Smooth muscle cell (in vitro differentiated cells): Measurements from ENCODE around the gene PARS2. TPM values are rescaled to one million over a fixed set of nuclear protein-coding genes. Genes with fewer than 3 reads are reported as not detected.

ENCODE experiments used
- DNase-seq: peaks from one replicate; lab custom pipeline; 2025; ENCODE audit not compliant: unreplicated experiment; lab: John Stamatoyannopoulos, UW
- H2AFZ ChIP-seq: fragments of 200-600 bp; sonication (generic); 2 replicates; pipeline ENCODE4 v1.6.0; 2016; ENCODE audit warnings: antibody characterized with exemption, low read depth, mild to moderate bottlenecking
- H3F3A ChIP-seq: fragments of 200-600 bp; sonication (generic); 2 replicates; pipeline ENCODE4 v1.6.0; 2017; ENCODE audit warnings: antibody characterized with exemption, low read depth
- H3K27ac ChIP-seq: fragments of 200-600 bp; sonication (generic); 2 replicates; pipeline ENCODE4 v1.5.1; 2016; ENCODE audit warnings: low read depth, mild to moderate bottlenecking
- H3K27me3 ChIP-seq: fragments of 200-600 bp; sonication (generic); 2 replicates; pipeline ENCODE4 v1.6.1; 2016; ENCODE audit warnings: low read depth, mild to moderate bottlenecking
- H3K36me3 ChIP-seq: fragments of 200-600 bp; sonication (generic); 2 replicates; pipeline ENCODE4 v1.5.1; 2016; ENCODE audit warnings: low read depth
- H3K4me1 ChIP-seq: fragments of 200-600 bp; sonication (generic); 2 replicates; pipeline ENCODE4 v1.5.1; 2016; ENCODE audit warnings: low read depth
- H3K4me2 ChIP-seq: fragments of 200-600 bp; sonication (generic); 2 replicates; pipeline ENCODE4 v1.6.0; 2016; ENCODE audit warnings: mild to moderate bottlenecking
- H3K4me3 ChIP-seq: fragments of 200-600 bp; sonication (generic); 2 replicates; pipeline ENCODE4 v1.5.1; 2016; ENCODE audit warnings: mild to moderate bottlenecking
- H3K79me2 ChIP-seq: fragments of 200-600 bp; sonication (generic); 2 replicates; pipeline ENCODE4 v1.6.0; 2016; ENCODE audit warnings: low read depth, mild to moderate bottlenecking
- H3K9ac ChIP-seq: fragments of 200-600 bp; sonication (generic); 2 replicates; pipeline ENCODE4 v1.6.0; 2016; ENCODE audit warnings: low read depth
- H3K9me3 ChIP-seq: fragments of 200-600 bp; sonication (generic); replicated peaks from 2 replicates; pipeline ENCODE4 v1.5.1; 2016; ENCODE audit warnings: low read depth
- H4K20me1 ChIP-seq: fragments of 200-600 bp; sonication (generic); 2 replicates; pipeline ENCODE4 v1.6.0; 2016; ENCODE audit warnings: low read depth
- WGBS: methylation state at CpG from one replicate; pipeline ENCODE4 v1.1.7; 2016; ENCODE audit warnings: low lambda C conversion rate; 5-methylcytosine and 5-hydroxymethylcytosine counted together
- polyA plus RNA-seq: library from polyadenylated mRNA; unstranded; fragments of >200 nt; fragmentation: Nextera tagmentation; extraction: Ambion mirVana; gene quantifications from 2 replicates; pipeline ENCODE4 v1.2.1, GENCODE V29; 2016
- total RNA-seq: library from RNA; depleted of rRNA; stranded (reverse); fragments of >200 nt; gene quantifications from 2 replicates; pipeline ENCODE4 v1.2.3, GENCODE V29; 2014
- TF ChIP-seq, protein P1 (sequence below): fragments of 200-600 bp; sonication (generic); IDR thresholded peaks from 2 replicates; pipeline ENCODE4 v1.5.1; 2017; ENCODE audit warnings: borderline replicate concordance, mild to moderate bottlenecking, antibody characterized with exemption; ENCODE audit not compliant: insufficient read depth, poor library complexity, severe bottlenecking

The PARS2 gene
- total and polyA plus RNA-seq, 2 experiments from 2014 or later, result 1.7 to 5.7 TPM

DNA sequence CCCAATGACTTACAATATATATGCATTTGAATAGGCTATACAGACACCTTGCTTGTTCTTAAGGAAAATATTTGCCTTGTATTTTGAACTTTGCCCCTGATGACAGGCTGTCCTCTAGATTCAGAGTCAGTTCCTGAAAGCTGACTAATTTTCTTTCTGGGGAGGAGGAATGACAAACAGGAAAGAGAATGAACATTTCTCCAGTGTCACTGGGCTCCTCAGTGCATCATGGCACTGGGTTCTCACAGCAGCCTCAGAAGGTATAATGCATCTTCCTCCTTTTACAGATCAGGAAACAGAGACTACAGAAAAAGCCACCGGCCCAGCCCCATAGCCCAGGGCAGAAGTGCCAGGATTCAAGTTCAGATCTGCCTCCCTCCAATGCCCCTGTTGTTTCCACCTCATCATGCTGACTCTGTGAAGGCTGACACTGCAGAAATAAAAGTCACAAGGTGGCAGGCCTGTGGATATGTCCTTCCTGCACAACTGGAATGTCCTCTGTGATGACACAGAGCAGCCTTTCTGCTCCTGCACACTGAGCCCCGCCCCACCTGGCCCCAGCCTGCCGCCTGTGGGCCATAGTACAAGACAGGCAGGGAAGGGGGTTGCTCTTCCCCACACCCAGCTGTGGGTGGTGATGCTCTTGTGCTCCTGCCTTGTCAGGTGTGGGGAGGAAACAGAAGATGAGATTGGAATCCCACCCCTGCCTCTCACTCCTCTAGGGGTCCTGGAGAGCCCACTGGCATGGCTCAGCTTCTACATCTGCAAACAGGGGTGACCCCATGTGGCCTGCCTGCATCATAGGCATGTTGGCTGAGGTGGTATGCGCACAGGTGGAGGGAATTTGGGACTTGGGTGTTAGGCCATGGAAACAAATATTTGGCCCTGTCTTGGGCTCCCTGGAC, 30.4 kb upstream of the PARS2 start:
- no peak overlapping the region for H2AFZ ChIP-seq
- no peak overlapping the region for H3K4me3 ChIP-seq
- 78% methylated on average over 4 of the region's 4 CpGs for WGBS
- no peak overlapping the region for H3K4me2 ChIP-seq
- peak overlapping the region; percentile 2 for H3K27ac ChIP-seq
- TF ChIP-seq, protein P1, sequence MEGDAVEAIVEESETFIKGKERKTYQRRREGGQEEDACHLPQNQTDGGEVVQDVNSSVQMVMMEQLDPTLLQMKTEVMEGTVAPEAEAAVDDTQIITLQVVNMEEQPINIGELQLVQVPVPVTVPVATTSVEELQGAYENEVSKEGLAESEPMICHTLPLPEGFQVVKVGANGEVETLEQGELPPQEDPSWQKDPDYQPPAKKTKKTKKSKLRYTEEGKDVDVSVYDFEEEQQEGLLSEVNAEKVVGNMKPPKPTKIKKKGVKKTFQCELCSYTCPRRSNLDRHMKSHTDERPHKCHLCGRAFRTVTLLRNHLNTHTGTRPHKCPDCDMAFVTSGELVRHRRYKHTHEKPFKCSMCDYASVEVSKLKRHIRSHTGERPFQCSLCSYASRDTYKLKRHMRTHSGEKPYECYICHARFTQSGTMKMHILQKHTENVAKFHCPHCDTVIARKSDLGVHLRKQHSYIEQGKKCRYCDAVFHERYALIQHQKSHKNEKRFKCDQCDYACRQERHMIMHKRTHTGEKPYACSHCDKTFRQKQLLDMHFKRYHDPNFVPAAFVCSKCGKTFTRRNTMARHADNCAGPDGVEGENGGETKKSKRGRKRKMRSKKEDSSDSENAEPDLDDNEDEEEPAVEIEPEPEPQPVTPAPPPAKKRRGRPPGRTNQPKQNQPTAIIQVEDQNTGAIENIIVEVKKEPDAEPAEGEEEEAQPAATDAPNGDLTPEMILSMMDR, result no peak
- no peaks in the 10 kb centered on the region for H3K9me3 ChIP-seq
- H3K79me2 ChIP-seq, result no peaks in the 10 kb centered on the region
- H3K4me1 ChIP-seq, result no peaks in the 10 kb centered on the region
- no peaks in the 10 kb centered on the region for H3K36me3 ChIP-seq
- H4K20me1 ChIP-seq, result no peaks in the 10 kb centered on the region
- H3F3A ChIP-seq, result no peaks in the 10 kb centered on the region
- peaks cover 7% of the 10 kb centered on the region for H3K27me3 ChIP-seq
- no peak for DNase-seq
- no peak overlapping the region for H3K9ac ChIP-seq

- Histone ChIP-seq H3K27ac (no peak overlapping the region), H3K27me3 (no peaks in the 10 kb centered on the region), H3K36me3 (no peaks in the 10 kb centered on the region), H3K79me2 (no peaks in the 10 kb centered on the region), H2AFZ (no peak overlapping the region), H3K9ac (no peak overlapping the region), H3K4me2 (no peak overlapping the region), H3K4me3 (no peak overlapping the region), H3F3A (no peaks in the 10 kb centered on the region), H3K9me3 (no peaks in the 10 kb centered on the region), H4K20me1 (no peaks in the 10 kb centered on the region), H3K4me1 (no peaks in the 10 kb centered on the region)
- no peak for DNase-seq
- WGBS, result 76% methylated on average over 7 of the region's 7 CpGs
- TF ChIP-seq, protein P1, result no peak
Measured at GRCh38 chr1:54792686-54793282, 28.5 kb upstream of the PARS2 start.

DNA sequence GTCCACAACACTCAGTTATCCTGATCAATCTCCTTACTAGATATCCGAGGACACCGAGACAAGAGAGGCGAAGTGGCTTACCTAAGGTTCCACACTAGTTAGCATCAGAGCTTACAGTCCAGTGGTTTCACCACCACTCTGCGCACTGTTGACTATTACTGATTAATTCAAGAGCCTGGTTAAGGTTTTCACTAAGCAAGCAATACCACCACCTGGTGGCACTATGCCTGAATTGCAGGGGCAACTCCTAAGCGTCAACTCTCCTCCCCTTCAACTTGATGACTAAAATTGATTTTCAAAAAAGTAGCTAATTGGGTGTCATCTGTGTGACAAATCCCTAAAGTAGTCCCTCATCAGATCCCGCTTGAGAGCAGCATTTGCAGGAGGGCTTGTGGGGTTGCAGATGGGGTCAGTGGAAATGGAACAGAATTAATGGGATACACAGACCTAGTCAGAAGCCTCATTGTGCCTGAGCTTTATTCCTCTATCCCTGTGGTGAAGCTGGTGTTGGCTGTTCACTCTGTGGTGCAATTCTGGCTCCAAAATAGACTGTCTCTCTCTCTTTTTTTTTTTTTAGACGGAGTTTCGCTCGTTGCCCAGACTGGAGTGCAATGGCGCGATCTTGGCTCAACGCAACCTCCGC, 27.7 kb upstream of the PARS2 start:
- H4K20me1 ChIP-seq, result no peaks in the 10 kb centered on the region
- H3F3A ChIP-seq, result no peaks in the 10 kb centered on the region
- H3K27me3 ChIP-seq, result no peaks in the 10 kb centered on the region
- no peaks in the 10 kb centered on the region for H3K4me1 ChIP-seq
- H3K79me2 ChIP-seq, result no peaks in the 10 kb centered on the region
- H3K27ac ChIP-seq, result no peak overlapping the region
- no peaks in the 10 kb centered on the region for H3K36me3 ChIP-seq
- no peak overlapping the region for H3K9ac ChIP-seq
- H3K9me3 ChIP-seq, result no peaks in the 10 kb centered on the region
- H2AFZ ChIP-seq, result no peak overlapping the region
- no peak overlapping the region for H3K4me3 ChIP-seq
- no peak for DNase-seq
- no peak overlapping the region for H3K4me2 ChIP-seq
- TF ChIP-seq, protein P1, result peak; percentile 56
- 84% methylated on average over 13 of the region's 13 CpGs for WGBS
